Activated CD4-positive, alpha-beta T cell treated with anti-CD3 and anti-CD28 coated beads, Interleukin-2, Interleukin-6, amounts not matched to agents 100 ng/mL and 50 ng/mL, durations not matched to agents 16 hours and 8 hours (primary cell): ENCODE measurements around the gene SDK1.
"Not testable (repeated sequence)": the region's sequence is repeated elsewhere in the genome, so short reads cannot be mapped to it uniquely, and the experiment has no call there.

Source experiments
- DNase-seq: peaks from one replicate; pipeline ENCODE4 v3.0.0-alpha.2; 2020

Gene SDK1

DNA sequence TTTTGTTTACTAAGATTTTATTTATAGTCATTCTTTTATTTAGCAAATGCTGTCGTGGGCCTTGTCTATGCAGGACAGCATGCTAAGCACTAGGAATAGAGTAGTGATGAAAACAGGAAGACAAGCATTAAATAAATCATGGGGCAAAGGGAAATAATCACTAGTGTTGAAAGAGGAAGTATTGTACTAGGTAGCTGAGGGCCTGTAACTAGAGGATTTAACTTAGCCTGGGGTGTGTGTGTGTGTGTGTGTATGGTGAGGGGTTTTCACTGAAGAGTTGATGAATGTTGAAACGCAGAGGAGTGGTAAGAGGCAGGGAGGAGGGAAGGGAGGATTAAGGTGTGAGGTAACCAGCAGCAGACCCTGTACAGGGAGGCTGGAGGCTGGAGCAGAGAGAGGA, 446.4 kb downstream of the SDK1 start:
- no peak for DNase-seq

DNA sequence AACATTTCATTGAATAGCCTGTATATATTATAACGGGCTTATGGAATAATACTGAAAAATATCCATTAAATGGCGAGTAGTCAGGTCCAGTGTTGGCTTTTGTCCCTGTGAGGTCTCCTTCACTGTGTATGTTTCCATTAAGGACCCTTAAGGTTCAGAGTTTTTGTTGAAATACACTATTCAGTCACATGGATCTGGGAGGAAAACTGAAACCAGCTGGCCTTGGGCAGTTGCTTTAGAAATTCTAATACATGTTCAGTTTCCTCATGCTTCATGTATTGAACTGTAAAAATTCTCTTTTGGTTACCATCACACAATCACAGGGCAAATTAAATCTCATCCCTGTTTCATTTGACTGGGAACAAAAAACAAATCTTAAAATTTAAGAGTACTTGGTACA, 447.3 kb downstream of the SDK1 start:
- DNase-seq: no peak

DNA sequence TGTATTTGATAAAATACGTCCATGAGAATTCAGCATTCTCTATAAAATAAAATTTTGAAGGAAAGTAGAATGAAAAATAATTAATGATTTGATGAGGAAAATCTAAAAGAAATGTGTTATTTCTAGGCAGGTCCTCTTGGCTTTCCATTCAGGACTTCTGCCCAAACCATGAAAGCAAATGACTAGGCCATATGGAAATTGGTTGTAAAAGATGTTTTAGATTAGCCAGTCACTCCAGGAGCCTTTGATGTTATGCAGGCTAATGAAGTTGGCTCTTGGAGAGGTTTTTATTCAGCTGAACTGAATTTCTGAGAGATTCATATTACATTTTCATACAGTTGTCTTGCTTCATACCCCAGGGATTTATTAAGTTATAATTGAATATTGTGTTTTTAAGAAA, 452.8 kb downstream of the SDK1 start:
- DNase-seq: no peak

- DNase-seq: no peak
Observed at GRCh38 chr7:3754493-3755341, 453.7 kb downstream of the SDK1 start.

DNA sequence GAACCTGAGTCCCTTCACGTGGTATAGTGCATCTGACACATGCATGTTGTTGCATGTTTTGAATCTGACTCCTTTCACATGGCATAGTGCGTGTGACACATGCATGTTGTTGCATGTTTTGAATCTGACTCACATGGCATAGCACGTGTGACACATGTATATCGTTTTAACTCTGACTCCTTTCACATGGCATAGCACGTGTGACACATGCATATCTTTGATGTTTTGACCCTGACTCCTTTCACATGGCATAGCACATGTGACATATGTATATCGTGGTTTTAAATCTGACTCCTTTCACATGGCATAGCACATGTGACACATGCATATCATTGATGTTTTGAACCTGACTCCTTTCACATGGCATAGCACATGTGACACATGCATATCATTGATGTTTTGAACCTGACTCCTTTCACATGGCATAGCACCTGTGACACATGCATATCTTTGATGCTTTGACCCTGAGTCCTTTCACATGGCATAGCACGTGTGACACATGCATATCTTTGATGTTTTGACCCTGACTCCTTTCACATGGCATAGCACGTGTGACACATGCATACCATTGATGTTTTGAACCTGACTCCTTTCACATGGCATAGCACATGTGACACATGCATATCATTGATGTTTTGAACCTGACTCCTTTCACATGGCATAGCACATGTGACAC, 454.9 kb downstream of the SDK1 start:
- DNase-seq: not testable (repeated sequence)

- DNase-seq: no peak
Observed at GRCh38 chr7:3757059-3757458, 456.0 kb downstream of the SDK1 start.

- DNase-seq: no peak
Observed at GRCh38 chr7:3760651-3761050, 459.6 kb downstream of the SDK1 start.

DNA sequence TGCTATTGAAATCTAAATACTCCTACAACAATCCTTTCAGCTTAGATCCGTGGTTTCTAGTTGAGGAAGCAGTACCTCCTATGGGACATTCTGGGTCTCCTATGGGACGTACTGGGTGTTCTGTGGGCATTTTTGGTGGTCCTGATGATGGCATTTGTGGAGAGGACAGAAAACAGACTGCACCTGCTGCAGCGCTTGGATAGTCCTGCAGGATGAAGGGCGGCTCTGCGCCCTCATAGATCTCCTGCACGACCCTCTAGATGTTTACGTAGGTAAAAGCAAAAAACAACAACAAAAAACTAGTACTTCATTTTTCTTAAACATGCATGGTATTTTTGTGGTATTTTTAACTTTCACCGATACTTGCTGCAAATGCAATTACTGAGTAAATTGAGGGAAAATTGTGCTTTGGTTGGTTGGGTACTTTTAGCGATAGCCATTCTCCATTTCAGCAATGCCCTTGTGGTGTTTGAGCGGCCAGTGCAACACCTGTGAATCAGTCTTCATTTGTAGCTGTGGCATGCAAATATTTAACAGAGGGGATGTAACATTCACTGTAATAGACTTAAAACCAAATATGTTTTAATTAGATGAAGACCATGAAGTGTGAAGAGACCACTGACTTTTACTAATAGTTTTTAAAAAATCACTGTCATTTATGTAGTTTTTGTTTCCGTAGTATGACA, 461.2 kb downstream of the SDK1 start:
- DNase-seq: no peak

DNA sequence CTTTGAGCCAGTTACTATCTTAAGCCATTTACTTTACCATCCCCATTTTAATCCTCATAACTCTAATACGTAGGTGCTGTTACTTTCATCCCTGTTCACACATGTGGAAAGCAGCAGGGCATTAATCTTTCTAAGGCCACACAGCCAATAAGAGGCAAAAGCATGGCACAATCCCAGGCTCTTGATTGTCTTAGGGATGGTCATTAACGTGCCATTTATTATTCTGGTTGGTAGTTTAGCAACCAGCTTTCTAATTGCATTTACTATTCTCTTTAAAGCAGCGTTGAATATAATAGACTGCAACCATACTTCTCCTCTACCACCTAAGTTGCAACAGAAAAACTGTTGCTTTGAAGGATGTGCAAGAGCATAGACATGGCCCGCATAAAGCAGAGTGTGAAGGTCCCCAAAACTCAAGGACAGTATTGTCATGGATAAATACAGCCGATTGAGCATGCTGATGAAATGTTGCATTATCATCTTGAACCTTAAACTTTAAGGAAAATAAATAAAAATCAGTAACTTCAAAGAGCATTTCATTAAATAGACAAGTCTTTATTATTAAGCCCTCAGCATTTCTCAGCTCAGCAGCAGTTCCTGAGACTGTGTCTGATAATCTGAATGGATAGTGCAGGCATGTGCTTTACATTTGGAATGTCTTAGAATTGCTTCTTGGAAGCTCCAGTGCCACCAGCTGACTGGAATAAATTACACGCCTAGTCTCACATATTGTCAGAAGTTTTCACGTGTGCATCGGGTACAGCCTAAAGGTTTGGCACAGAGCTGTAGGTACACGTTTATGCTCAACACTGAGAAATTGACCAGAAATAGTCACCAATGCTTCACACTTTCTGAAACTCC, 467.1 kb downstream of the SDK1 start:
- no peak for DNase-seq

DNA sequence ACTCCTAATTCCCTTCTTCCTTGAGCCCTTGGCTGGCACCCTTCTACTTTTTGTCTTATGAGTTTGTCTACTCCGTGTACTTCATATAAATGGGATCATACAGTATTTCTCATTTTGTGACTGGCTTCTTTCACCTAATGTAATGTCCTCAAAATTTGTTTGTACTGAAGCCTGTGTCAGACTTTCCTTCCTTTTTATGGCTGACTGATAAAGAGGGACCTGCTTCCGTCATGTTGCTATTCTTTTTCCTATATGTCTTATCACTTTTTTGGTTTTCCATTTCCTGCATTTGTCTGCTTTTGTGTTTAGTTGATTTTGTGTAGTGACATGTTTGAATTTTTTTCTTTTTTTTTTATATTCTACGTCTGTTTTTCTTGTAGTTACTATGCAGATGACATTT, 470.9 kb downstream of the SDK1 start:
- no peak for DNase-seq

GRCh38 chr7:3778345-3778744, 477.3 kb downstream of the SDK1 start:
- no peak for DNase-seq

GRCh38 chr7:3780016-3780415, 479.0 kb downstream of the SDK1 start:
- DNase-seq: no peak

GRCh38 chr7:3780525-3780924, 479.5 kb downstream of the SDK1 start:
- no peak for DNase-seq

DNA sequence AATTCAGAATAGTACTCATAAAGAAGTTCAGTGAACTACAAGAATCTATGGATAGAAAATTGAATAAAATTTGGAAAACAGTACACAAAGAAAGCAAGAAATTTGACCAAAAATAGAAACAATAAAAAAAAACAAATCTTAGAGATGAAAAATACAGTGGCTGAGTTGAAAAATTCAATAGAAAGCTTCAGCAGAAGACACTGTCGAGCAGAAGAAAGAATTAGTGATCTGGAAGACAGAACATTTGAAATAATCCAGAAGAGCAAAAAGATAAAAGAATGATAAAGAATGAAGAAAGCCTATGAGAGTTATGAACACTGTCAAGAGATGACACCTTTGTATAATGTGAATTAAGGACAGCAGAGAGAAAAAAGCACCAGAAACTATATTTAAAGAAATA, 480.6 kb downstream of the SDK1 start:
- no peak for DNase-seq

DNA sequence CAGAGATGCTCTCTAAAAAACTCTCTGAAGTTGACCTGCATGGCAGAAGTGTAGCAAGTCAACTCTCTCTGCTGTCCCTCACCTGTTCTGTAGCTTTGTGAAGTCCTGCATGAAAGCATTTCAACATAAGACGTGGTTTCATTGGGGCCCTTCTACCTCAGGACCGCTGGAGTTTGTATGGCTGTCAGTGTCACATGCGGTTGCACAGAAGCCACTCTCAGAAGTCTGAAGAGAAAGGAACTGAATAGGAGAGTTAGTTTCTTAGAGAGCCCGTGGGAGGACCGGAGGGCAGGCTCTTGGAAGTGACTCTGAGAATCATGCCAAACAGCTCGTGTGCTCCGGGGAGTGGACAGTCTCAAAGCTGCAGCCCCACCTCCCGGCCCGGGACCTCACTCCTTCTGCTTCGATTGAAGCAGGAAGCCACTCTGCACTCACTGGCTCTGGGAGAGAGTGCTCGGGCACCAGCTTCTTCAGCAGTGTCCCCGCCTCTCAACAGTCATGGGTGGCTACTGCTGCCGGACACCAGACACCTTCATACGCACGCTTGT, 486.7 kb downstream of the SDK1 start:
- no peak for DNase-seq

DNA sequence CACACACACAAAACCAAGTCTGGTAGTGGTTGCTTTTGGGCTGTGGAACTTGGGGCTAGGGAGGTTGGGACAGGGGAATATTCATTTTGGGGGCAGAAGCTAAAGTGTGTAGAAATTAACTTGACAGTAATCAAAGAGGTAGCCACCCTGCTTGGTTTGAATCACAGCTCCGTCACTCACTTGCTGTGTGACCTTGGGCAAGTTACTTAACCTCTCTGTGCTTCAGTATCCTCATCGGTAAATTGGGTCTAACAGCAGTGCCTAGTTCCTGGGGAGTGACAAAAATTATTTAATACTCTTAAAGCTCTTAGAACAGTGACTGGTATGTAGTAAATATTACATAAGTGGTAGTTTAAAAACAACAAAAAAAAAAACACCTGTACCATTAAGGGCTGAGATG, 489.8 kb downstream of the SDK1 start:
- DNase-seq: no peak

- no peak for DNase-seq
Observed at GRCh38 chr7:3791327-3791726, 490.3 kb downstream of the SDK1 start.

DNA sequence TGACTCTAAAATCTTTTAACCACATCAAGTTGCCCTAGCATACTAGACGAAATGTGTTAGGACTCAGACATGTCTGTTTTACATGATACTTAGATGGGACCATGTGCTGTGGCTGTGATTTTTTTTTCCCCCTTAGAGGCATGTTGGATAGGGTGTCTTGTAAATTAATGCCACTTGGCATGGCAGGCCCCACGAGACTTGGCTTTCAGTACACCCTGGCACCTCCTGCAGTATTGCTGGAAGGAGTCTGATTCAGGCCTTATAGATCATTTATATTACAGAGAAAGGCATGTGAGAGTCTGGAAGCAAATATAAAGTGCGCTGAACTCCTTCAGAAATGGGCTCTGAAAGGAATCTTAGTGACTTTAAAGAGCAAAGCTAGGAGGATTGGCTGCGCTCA, 494.1 kb downstream of the SDK1 start:
- no peak for DNase-seq

DNA sequence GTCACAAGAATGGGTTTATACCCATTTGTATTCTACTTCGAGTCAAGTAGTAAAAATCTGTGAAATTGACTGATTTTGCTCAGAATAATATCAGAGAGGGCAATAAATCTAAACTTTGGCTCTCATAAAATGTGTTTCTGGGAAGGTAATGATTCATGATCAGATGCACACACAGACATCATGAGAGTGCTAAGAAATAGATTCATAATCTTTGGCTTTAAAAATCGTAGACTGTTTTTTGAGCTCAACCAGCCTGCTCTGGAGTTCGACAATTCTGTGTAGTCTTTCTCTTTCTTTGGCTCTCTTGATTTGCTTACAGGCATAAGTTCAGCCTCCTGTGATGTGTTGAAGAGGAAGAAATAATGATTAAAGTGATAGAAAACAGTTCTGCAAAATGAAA, 494.7 kb downstream of the SDK1 start:
- DNase-seq: no peak

DNA sequence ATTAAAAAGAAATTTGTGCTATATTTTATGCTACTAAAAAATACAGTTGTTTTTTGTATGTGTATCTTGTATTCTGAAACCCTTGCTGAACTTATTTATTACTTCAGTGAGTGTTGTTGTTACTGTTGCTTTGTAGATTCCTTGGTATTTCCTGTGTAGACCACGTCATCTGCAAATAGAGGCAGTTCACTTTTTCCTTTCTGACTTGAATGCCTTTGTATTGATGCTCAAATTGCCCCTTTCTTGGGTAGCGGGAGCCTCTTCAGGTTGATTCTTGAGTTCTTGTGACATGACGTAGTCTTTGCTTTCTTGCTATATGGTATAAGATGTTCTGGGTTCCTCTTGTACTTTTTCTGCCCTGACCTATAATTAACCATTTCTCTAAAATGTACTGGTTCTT, 504.1 kb downstream of the SDK1 start:
- no peak for DNase-seq

DNA sequence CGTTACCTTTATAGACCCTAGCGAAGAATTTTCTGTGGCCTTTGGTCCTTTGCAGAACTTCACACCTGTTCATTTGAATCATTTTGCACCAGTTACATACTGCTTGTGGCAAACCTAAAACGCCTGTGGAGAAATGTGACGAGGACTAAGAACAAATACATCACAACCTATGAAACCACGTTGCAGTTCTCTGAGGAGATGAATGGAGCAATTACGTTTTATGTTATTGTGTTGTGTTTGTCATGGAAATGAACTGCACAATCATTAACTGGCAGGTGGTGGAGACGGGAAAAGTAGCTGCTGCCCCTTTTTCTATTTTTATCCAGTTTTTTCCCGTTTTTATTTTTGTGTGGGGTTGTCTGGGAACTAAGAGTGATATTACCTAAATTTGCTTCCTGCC, 505.5 kb downstream of the SDK1 start:
- DNase-seq: no peak

GRCh38 chr7:3807824-3808223, 506.8 kb downstream of the SDK1 start:
- no peak for DNase-seq

- no peak for DNase-seq
Observed at GRCh38 chr7:3821488-3821887, 520.4 kb downstream of the SDK1 start.
